Mesodermal cell (in vitro differentiated cells): Measurements from ENCODE around the gene LRMDA.

Source experiments
- H3K27ac ChIP-seq: 2 replicates; pipeline ENCODE4 v1.7.0; 2013; ENCODE audit warnings: mild to moderate bottlenecking, low read depth, low read length, moderate library complexity; ENCODE audit not compliant: severe bottlenecking
- H3K36me3 ChIP-seq: 2 replicates; pipeline ENCODE4 v1.7.1; 2013; ENCODE audit warnings: mild to moderate bottlenecking, low read length, moderate library complexity; ENCODE audit not compliant: control insufficient read depth, insufficient read depth
- H3K4me1 ChIP-seq: one replicate; pipeline ENCODE4 v1.7.1; 2013; ENCODE audit warnings: mild to moderate bottlenecking, low read length; ENCODE audit not compliant: insufficient read depth, control insufficient read depth, poor library complexity, severe bottlenecking
- H3K4me3 ChIP-seq: 2 replicates; pipeline ENCODE4 v1.7.0; 2013; ENCODE audit warnings: low read length, control low read depth, mild to moderate bottlenecking; ENCODE audit not compliant: insufficient read depth, poor library complexity, severe bottlenecking; ENCODE audit errors: extremely low read depth
- H3K9me3 ChIP-seq: 2 replicates; pipeline ENCODE4 v1.7.1; 2013; ENCODE audit warnings: mild to moderate bottlenecking, low read length, moderate library complexity; ENCODE audit not compliant: control insufficient read depth
- WGBS, 2 experiments: methylation state at CpG; one replicate each; pipeline ENCODE4 v1.1.5; 2013; ENCODE audit warnings: missing lambda C conversion rate in 2 of 2; ENCODE audit not compliant: insufficient coverage in 2 of 2; 5-methylcytosine and 5-hydroxymethylcytosine counted together

The LRMDA gene

DNA sequence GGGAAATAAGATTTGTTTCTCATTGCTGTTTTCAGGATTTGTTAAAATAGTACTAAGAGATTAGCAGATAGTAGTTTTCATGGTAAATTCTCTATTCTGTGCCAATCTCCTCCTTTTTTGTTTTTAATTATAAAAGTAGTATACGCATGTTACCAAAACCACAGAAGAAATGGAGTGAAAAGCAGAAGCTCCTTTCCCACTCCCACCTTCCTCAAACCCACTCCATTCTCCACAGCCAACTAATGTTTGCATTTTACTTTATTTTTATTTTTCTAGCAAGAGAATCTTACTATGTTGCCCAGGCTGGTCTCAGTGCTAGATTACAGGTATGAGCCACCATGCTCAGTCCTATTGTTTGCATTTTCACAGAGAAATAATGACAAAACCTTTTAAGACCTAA, 4.5 kb upstream of the LRMDA start:
- WGBS, 2 experiments: no CpG with 5 or more reads among the region's 1 CpG
- Histone ChIP-seq H3K27ac (no peak overlapping the region), H3K4me1 (peaks cover 40% of the 10 kb centered on the region), H3K36me3 (no peaks in the 10 kb centered on the region), H3K4me3 (no peak overlapping the region), H3K9me3 (no peaks in the 10 kb centered on the region)

- Histone ChIP-seq H3K9me3 (no peaks in the 10 kb centered on the region), H3K36me3 (no peaks in the 10 kb centered on the region), H3K4me1 (peaks cover 48% of the 10 kb centered on the region), H3K27ac (no peak overlapping the region), H3K4me3 (no peak overlapping the region)
- WGBS, 2 experiments: 60 to 100% methylated on average over 1 to 2 of the region's 3 CpGs
These were observed 3.5 kb upstream of the LRMDA start for GRCh38 chr10:75427951-75428350.

GRCh38 chr10:75428434-75429158, 2.8 kb upstream of the LRMDA start:
- Histone ChIP-seq H3K4me1 (peaks cover 54% of the 10 kb centered on the region), H3K27ac (peak overlapping the region; percentile 2), H3K9me3 (no peaks in the 10 kb centered on the region), H3K36me3 (no peaks in the 10 kb centered on the region), H3K4me3 (no peak overlapping the region)
- WGBS, 2 experiments: 75 to 76% methylated on average over 5 to 8 of the region's 9 CpGs

DNA sequence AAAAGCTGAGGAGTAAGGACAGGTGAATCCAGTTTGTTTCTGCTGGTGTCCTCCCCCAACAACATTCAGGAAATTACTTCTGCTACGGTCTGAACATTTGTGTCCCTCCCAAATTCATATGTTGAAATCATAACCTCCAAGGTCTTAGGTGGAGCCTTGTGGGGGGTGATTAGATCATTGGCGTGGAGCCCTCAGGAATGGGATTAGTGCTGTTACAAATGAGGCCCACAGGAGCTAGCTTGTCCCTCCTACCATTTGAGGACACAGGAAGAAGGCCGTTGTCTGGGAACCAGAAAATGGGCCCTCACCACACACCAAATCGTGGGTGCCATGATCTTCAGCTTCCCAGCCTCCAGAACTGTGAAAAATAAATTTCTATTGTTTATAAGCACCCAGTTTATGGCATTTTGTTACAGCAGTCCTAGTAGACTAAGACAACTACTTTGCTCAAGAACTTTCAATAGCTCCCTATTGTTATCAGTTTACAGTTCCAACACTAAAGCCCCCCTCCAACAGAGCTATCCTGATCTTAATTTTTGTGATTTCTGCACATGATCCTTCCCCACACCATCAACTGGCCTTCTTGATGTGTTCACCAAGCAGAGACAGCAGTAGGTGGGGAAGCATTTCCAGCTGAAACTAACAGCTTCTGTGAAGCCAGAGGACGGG, 2.1 kb upstream of the LRMDA start:
- no peak overlapping the region for H3K27ac ChIP-seq
- no peaks in the 10 kb centered on the region for H3K36me3 ChIP-seq
- H3K9me3 ChIP-seq: no peaks in the 10 kb centered on the region
- H3K4me3 ChIP-seq: no peak overlapping the region
- H3K4me1 ChIP-seq: peaks cover 55% of the 10 kb centered on the region
- 86 to 92% methylated on average over 1 to 3 of the region's 5 CpGs for WGBS, 2 experiments

- Histone ChIP-seq H3K4me3 (no peak overlapping the region), H3K9me3 (no peaks in the 10 kb centered on the region), H3K4me1 (peaks cover 58% of the 10 kb centered on the region), H3K36me3 (no peaks in the 10 kb centered on the region), H3K27ac (peak overlapping the region; percentile 65)
- 0 to 6% methylated on average over 5 of the region's 9 CpGs for WGBS, 2 experiments
These were observed 1.2 kb upstream of the LRMDA start for GRCh38 chr10:75430000-75430763.

- Histone ChIP-seq H3K27ac (no peak overlapping the region), H3K9me3 (no peaks in the 10 kb centered on the region), H3K4me3 (no peak overlapping the region), H3K4me1 (peaks cover 56% of the 10 kb centered on the region), H3K36me3 (no peaks in the 10 kb centered on the region)
- 72% methylated on average over 5 of the region's 5 CpGs for WGBS, 2 experiments
These were observed 752 bp downstream of the LRMDA start for GRCh38 chr10:75432176-75432575.

DNA sequence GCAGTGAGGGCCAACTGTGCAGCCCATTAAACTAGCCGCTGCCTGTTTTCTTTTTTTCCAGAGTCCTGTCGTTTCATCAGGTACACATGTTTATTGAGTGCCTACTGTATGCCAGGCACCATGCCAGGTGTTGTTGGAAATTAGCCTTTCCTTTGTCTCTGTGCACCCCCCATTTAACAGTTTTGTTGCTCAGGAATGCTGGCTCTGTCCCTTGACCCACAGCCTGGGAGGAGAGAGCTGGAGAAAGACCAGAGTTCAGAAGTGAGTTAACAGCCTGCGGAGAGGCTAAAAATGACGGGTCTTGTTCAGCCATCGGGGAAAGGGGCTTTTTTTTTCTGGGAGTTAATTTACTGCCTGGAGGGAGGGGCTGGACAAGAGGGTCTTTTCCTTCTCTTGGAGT, 1.3 kb downstream of the LRMDA start:
- Histone ChIP-seq H3K4me3 (no peak overlapping the region), H3K9me3 (no peaks in the 10 kb centered on the region), H3K36me3 (no peaks in the 10 kb centered on the region), H3K4me1 (peaks cover 51% of the 10 kb centered on the region), H3K27ac (no peak overlapping the region)
- 27% methylated on average over 5 of the region's 5 CpGs; no CpG with 5 or more reads in 1 of the 2 experiments for WGBS, 2 experiments

- peaks cover 46% of the 10 kb centered on the region for H3K4me1 ChIP-seq
- 43 to 54% methylated on average over 4 of the region's 8 CpGs for WGBS, 2 experiments
- H3K36me3 ChIP-seq: no peaks in the 10 kb centered on the region
- H3K4me3 ChIP-seq: no peak overlapping the region
- no peak overlapping the region for H3K27ac ChIP-seq
- H3K9me3 ChIP-seq: no peaks in the 10 kb centered on the region
These were observed 1.8 kb downstream of the LRMDA start for GRCh38 chr10:75433216-75433615.

DNA sequence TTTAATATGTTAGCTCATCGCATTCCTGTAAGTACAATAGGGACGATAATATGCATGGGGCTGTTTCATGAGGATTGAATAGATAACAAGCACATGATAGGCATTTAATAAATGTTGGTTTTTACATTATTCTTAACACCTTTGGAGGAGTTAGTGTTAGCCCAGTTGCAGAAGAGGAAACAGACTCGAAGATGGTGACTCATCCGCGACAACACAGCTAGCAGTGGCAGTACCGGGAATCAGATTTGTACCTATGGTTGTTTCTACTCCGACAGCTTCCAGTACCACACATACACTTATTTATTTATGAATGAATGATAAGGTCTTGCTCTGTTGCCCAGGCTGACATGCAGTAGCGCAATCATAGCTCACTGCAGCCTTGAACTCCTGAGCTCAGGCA, 2.9 kb downstream of the LRMDA start:
- H3K9me3 ChIP-seq: no peaks in the 10 kb centered on the region
- peaks cover 36% of the 10 kb centered on the region for H3K4me1 ChIP-seq
- 84 to 100% methylated on average over 3 to 5 of the region's 8 CpGs for WGBS, 2 experiments
- no peak overlapping the region for H3K27ac ChIP-seq
- H3K36me3 ChIP-seq: no peaks in the 10 kb centered on the region
- H3K4me3 ChIP-seq: no peak overlapping the region

DNA sequence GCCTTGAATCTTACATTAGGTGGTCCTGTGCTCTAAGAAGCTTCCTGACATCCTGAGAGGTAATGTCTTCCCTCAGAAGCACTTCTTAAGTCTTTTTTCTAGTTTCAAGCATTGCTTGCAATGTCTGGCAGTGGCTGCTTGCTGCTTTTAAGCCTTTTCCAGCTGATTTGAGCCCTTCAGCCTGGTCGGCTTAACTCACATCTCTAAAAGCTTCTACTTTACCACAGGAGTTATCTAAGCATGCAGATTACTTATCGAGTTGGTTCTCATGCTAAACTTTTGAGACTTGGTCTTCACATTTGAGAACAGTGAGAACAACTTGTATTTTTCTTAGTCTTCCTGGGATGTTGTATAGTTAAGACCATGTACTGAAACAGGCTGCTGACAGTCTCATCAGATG, 3.9 kb downstream of the LRMDA start:
- Histone ChIP-seq H3K4me3 (no peak overlapping the region), H3K9me3 (no peaks in the 10 kb centered on the region), H3K27ac (no peak overlapping the region), H3K36me3 (no peaks in the 10 kb centered on the region), H3K4me1 (peaks cover 31% of the 10 kb centered on the region)
- WGBS, 2 experiments: 83 to 100% methylated on average over 1 of the region's 2 CpGs

- peaks cover 24% of the 10 kb centered on the region for H3K4me1 ChIP-seq
These were observed 5.5 kb downstream of the LRMDA start for GRCh38 chr10:75436896-75437295.

More at GRCh38 chr10:75436896-75437295, 5.5 kb downstream of the LRMDA start:
- no peak overlapping the region for H3K27ac ChIP-seq
- H3K36me3 ChIP-seq: no peaks in the 10 kb centered on the region
- H3K9me3 ChIP-seq: no peaks in the 10 kb centered on the region
- H3K4me3 ChIP-seq: no peak overlapping the region
